ENCODE measurements around the gene CLDN15. TPM values are rescaled to one million over a fixed set of nuclear protein-coding genes. Genes with fewer than 3 reads are reported as not detected.

The CLDN15 gene, protein sequence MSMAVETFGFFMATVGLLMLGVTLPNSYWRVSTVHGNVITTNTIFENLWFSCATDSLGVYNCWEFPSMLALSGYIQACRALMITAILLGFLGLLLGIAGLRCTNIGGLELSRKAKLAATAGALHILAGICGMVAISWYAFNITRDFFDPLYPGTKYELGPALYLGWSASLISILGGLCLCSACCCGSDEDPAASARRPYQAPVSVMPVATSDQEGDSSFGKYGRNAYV
- total RNA-seq = 1.5 and 2.4 TPM in 2 replicates

GRCh38 chr7:101237206-101238067 lies at the start of gene CLDN15:
Gene CLDN15 (minus strand): TSS chr7:101237802. CDS start chr7:101237581, 221 bp downstream.

GRCh38 chr7:101244375-101245146 lies 7.0 kb upstream of the CLDN15 start, which contains the start of gene FIS1:
Gene FIS1 (minus strand): TSS chr7:101245081. CDS start chr7:101245004, 77 bp downstream.

GRCh38 chr7:101217388-101218235 lies 20.0 kb downstream of the CLDN15 start, which contains the start of the genes PLOD3 and ZNHIT1:
Gene PLOD3 (minus strand): TSS chr7:101217581. CDS start chr7:101217274, 307 bp downstream.
Gene ZNHIT1 (plus strand): TSS chr7:101218165. CDS start chr7:101218196, 31 bp downstream.

DNA sequence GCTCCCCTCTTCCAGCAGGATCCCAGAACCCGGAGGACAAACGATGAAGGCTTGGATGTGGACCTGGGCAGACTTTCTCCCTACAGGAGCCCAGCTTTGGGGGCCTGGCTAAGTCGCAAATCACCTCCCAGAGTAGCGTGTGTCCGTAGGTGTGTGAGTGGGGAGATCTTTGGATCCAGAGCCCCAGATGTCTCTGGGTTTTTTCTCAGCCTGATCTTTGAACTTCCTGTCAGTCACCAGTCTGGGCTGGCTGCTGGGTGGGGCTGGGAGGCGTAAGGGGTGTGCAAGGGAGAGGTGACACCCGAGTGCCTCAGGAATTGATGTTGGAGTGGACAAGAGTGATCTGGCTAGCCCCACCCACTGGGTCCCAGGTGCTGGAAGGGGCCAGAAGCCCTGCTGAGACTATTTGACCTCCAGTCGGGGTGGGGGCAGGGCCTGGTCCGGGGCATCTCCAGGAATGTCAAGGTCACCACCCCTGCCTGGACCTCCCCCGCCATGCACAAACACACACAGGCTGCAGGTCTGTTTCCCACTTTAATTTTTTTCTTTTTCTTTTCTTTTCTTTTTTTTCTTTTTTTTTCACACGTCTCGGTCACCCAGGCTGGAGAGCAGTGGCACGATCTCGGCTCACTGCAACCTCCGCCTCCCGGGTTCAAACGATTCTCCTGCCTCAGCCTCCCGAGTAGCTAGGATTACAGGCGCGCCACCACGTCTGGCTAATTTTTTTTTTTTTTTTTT lies 36.6 kb downstream of the CLDN15 start, which contains the start of gene MOGAT3:
MOGAT3 (minus strand) TSS at position 175 of the 738 bp plus-strand sequence. CDS start 182 bp downstream, outside the sequence.

Other genes starting within 250 kb of the CLDN15 start
- not detected in 2 replicates for gene MUC17, start 217.7 kb downstream of the CLDN15 start, total RNA-seq
- gene TRIM56, start 152.3 kb downstream of the CLDN15 start, total RNA-seq = 6.6 and 7.1 TPM in 2 replicates
- gene SERPINE1, start 110.7 kb downstream of the CLDN15 start, total RNA-seq = 1,155 and 1,164 TPM in 2 replicates
- gene AP1S1, start 83.3 kb downstream of the CLDN15 start, total RNA-seq = 156 TPM in 2 replicates
- gene VGF, start 72.2 kb downstream of the CLDN15 start, total RNA-seq = 1.7 and 1.9 TPM in 2 replicates
- under 0.01 and 0.15 TPM in 2 replicates for gene NAT16, start 57.5 kb downstream of the CLDN15 start, total RNA-seq
- gene MOGAT3, start 36.8 kb downstream of the CLDN15 start, total RNA-seq = not detected in 2 replicates
- gene PLOD3, start 20.2 kb downstream of the CLDN15 start, total RNA-seq = 101 and 106 TPM in 2 replicates
- 130 and 132 TPM in 2 replicates for gene ZNHIT1, start 19.6 kb downstream of the CLDN15 start, total RNA-seq
- 226 and 252 TPM in 2 replicates for gene FIS1, start 7.3 kb upstream of the CLDN15 start, total RNA-seq
- 24.2 and 31.8 TPM in 2 replicates for gene IFT22, start 84.0 kb upstream of the CLDN15 start, total RNA-seq
- gene COL26A1, start 125.1 kb upstream of the CLDN15 start, total RNA-seq = 1.0 TPM in 1 of 2 replicates, not detected in the other

All from bronchus fibroblast of lung (primary cell).